DND-41 (cell line): ENCODE results near the gene RPH3AL.

ENCODE experiments used
- ATAC-seq: fragments of 200-7000 bp; cut with Tn5 transposase; 3 replicates; pipeline ENCODE4 v1.9.1; 2021; ENCODE audit warnings: low read depth; ENCODE audit not compliant: insufficient read depth
- DNase-seq: peaks from one replicate; pipeline ENCODE4 v3.0.0-alpha.2; 2020
- H2AFZ ChIP-seq: 2 replicates; pipeline ENCODE4 v1.6.0; 2012; ENCODE audit warnings: low read depth, low read length
- H3K27ac ChIP-seq: 2 replicates; pipeline ENCODE4 v1.5.1; 2012; ENCODE audit warnings: low read length, inconsistent platforms
- H3K27me3 ChIP-seq: fragments of 200-600 bp; sonication (generic); 2 replicates; pipeline ENCODE4 v1.6.0; 2012; ENCODE audit warnings: low read length, mild to moderate bottlenecking, inconsistent platforms; ENCODE audit not compliant: insufficient read depth, poor library complexity
- H3K36me3 ChIP-seq: 2 replicates; pipeline ENCODE4 v1.5.1; 2012; ENCODE audit warnings: low read length, inconsistent platforms; ENCODE audit not compliant: insufficient read depth
- H3K4me1 ChIP-seq: 2 replicates; pipeline ENCODE4 v1.5.1; 2012; ENCODE audit warnings: mild to moderate bottlenecking, low read length; ENCODE audit not compliant: insufficient read depth
- H3K4me2 ChIP-seq: 2 replicates; pipeline ENCODE4 v1.6.0; 2012; ENCODE audit warnings: mild to moderate bottlenecking, moderate library complexity, low read length, inconsistent platforms; ENCODE audit not compliant: insufficient read depth
- H3K4me3 ChIP-seq, 2 experiments: fragments of 200-600 bp in 1 of 2; shearing (Covaris generic) in 1 of 2; 2 replicates each; pipeline ENCODE4 v1.5.1; 2012 to 2016; ENCODE audit warnings: inconsistent platforms in 2 of 2, low read length in 2 of 2, mild to moderate bottlenecking in 2 of 2, low read depth in 1 of 2, moderate library complexity in 1 of 2
- H3K79me2 ChIP-seq: 2 replicates; pipeline ENCODE4 v1.6.0; 2012; ENCODE audit warnings: low read length, inconsistent platforms; ENCODE audit not compliant: insufficient read depth
- H3K9ac ChIP-seq: 2 replicates; pipeline ENCODE4 v1.6.0; 2012; ENCODE audit warnings: low read depth, mild to moderate bottlenecking, inconsistent platforms, low read length, moderate library complexity
- H3K9me3 ChIP-seq: 2 replicates; pipeline ENCODE4 v1.5.1; 2012; ENCODE audit warnings: low read length, moderate library complexity, mild to moderate bottlenecking, inconsistent platforms; ENCODE audit not compliant: insufficient read depth, severe bottlenecking
- H4K20me1 ChIP-seq: 2 replicates; pipeline ENCODE4 v1.6.0; 2012; ENCODE audit warnings: low read length; ENCODE audit not compliant: insufficient read depth
- EZH2 ChIP-seq: IDR thresholded peaks from 3 replicates; pipeline ENCODE4 v1.6.1; 2012; ENCODE audit warnings: borderline replicate concordance, low read depth, mild to moderate bottlenecking, moderate library complexity, low read length, inconsistent platforms; ENCODE audit not compliant: severe bottlenecking
- TF ChIP-seq, protein P1 (sequence below): IDR thresholded peaks from 2 replicates; pipeline ENCODE4 v1.5.1; 2012; ENCODE audit warnings: borderline replicate concordance, low read length, moderate library complexity, mild to moderate bottlenecking; ENCODE audit not compliant: poor library complexity, severe bottlenecking; ENCODE audit errors: extremely low read depth

RPH3AL gene

GRCh38 chr17:337453-337852 lies 15.2 kb downstream of the RPH3AL start:
- Histone ChIP-seq H3K27me3 (peaks cover 30% of the 10 kb centered on the region), H3K36me3 (no peaks in the 10 kb centered on the region), H4K20me1 (peaks cover 12% of the 10 kb centered on the region), H3K27ac (no peak overlapping the region), H3K4me1 (no peaks in the 10 kb centered on the region), H3K79me2 (no peaks in the 10 kb centered on the region), H3K4me3 (no peak overlapping the region), H2AFZ (no peak overlapping the region), H3K4me2 (no peak overlapping the region), H3K9ac (no peak overlapping the region), H3K9me3 (no peaks in the 10 kb centered on the region)
- ATAC-seq (no peak), DNase-seq (no peak)
- TF ChIP-seq, protein P1, sequence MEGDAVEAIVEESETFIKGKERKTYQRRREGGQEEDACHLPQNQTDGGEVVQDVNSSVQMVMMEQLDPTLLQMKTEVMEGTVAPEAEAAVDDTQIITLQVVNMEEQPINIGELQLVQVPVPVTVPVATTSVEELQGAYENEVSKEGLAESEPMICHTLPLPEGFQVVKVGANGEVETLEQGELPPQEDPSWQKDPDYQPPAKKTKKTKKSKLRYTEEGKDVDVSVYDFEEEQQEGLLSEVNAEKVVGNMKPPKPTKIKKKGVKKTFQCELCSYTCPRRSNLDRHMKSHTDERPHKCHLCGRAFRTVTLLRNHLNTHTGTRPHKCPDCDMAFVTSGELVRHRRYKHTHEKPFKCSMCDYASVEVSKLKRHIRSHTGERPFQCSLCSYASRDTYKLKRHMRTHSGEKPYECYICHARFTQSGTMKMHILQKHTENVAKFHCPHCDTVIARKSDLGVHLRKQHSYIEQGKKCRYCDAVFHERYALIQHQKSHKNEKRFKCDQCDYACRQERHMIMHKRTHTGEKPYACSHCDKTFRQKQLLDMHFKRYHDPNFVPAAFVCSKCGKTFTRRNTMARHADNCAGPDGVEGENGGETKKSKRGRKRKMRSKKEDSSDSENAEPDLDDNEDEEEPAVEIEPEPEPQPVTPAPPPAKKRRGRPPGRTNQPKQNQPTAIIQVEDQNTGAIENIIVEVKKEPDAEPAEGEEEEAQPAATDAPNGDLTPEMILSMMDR = no peak
- no peak for TF ChIP-seq EZH2

DNA sequence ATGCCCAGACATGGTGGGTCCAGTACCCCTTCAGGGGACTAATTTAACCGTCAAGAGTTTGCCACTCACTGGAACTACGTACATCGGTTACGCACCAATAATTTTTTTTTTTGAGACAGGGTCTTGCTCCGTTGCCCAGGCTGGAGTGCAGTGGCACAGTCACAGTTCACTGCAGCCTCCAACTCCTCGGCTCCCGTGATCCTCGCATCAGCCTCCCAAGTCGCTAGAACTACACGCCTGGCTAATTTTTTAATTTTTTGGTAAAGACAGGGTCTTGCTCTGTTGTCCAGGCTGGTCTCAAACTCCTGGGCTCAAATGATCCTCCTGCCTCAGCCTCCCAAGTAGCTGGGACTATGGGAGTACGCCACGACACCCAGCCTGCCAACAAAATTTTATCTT lies 15.6 kb downstream of the RPH3AL start:
- H3K27me3 ChIP-seq = peaks cover 30% of the 10 kb centered on the region
- H3K9me3 ChIP-seq = no peaks in the 10 kb centered on the region
- no peak overlapping the region for H3K4me3 ChIP-seq
- no peak overlapping the region for H3K27ac ChIP-seq
- DNase-seq (no peak), ATAC-seq (no peak)
- no peaks in the 10 kb centered on the region for H3K79me2 ChIP-seq
- H3K36me3 ChIP-seq = no peaks in the 10 kb centered on the region
- no peak overlapping the region for H3K9ac ChIP-seq
- TF ChIP-seq, protein P1 = no peak
- no peak for TF ChIP-seq EZH2
- no peak overlapping the region for H3K4me2 ChIP-seq
- no peak overlapping the region for H2AFZ ChIP-seq
- peaks cover 12% of the 10 kb centered on the region for H4K20me1 ChIP-seq
- no peaks in the 10 kb centered on the region for H3K4me1 ChIP-seq

DNA sequence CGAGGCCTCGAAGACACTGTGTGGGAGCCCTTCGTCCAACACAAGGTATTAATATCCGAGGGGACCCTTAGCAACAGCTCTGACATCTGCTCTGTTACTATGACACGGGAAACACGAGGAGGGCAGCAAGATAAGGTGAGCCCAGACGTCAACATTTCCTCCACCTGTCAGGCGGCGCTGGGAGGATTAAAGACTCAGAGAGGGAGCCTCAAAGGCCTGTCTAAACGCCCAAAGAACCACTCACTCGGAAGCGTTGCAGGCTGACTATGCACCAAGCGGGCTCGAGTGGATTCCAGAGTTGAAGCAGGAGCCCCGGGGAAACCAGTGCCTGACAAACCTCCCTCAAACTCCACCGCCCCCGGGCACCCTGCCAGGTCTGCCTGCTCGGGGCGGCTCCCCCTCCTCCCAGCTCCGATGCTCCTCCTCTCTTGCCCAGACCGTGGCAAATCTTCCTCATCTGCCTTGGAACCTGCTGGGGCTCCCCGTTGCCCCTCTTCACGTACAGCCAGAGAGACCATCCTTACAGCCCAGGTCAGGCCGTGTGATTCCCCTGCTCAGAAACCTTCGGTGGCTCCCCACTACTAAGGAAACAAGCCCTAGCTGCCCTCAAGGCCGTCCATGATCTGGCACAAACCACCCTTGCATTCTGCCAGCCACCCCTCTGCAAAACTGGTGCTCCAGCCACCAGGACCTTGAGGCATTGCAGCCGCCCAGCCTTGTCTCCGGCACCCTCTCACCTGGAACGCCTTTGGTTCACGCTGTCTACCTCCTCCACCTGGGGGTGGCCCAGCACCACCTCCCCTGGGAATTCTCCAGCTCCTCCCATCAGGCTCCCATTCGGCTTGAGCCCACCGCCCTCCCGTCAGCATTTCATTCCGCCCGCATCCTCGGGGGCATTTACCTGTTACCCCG lies 16.2 kb downstream of the RPH3AL start:
- Histone ChIP-seq H3K27me3 (peaks cover 37% of the 10 kb centered on the region), H3K79me2 (no peaks in the 10 kb centered on the region), H3K4me2 (no peak overlapping the region), H3K36me3 (no peaks in the 10 kb centered on the region), H3K9me3 (no peaks in the 10 kb centered on the region), H3K4me3 (no peak overlapping the region), H3K4me1 (peaks cover under 1% of the 10 kb centered on the region; the same call in 1 of the 2 replicates), H2AFZ (no peak overlapping the region), H3K27ac (no peak overlapping the region), H4K20me1 (peaks cover 12% of the 10 kb centered on the region), H3K9ac (no peak overlapping the region)
- peak; percentile 25 for DNase-seq
- ATAC-seq = no peak
- TF ChIP-seq, protein P1 = no peak
- TF ChIP-seq EZH2 = no peak
